IMR-90 (cell line): ENCODE results near the gene HRH2. TPM values are rescaled to one million over a fixed set of nuclear protein-coding genes. Genes with fewer than 3 reads are reported as not detected.

Experiments
- ATAC-seq: fragments of 200-7000 bp; cut with Tn5 transposase; 2 replicates; pipeline ENCODE4 v1.9.1; 2020; ENCODE audit warnings: low read depth, mild to moderate bottlenecking, moderate library complexity
- BruUV-seq: library from RNA; stranded (reverse); fragments of 400-500 nt; replicated peaks from 2 replicates; lab custom pipeline; 2021; lab: Mats Ljungman, UMichigan
- CTCF ChIA-PET: fragments of 300-600 bp; formaldehyde crosslinking; extraction: SDS; loops from one replicate; lab custom pipeline; 2021; ENCODE audit warnings: antibody characterized with exemption; lab: Yijun Ruan, JAX
- POLR2A ChIA-PET: fragments of 300-600 bp; sonication (Branson Sonifier 250); formaldehyde crosslinking; loops from one replicate; lab custom pipeline; 2022; ENCODE audit warnings: antibody characterized with exemption; ENCODE audit not compliant: unreplicated experiment; lab: Charles Lee
- DNase-seq: peaks from one replicate; pipeline ENCODE4 v3.0.0; 2013
- H2AFZ ChIP-seq: replicated peaks from 2 replicates; pipeline ENCODE3; 2013; ENCODE audit warnings: low read length, mild to moderate bottlenecking; ENCODE audit not compliant: poor library complexity
- H2AK5ac ChIP-seq: 2 replicates; pipeline ENCODE4 v1.6.1; 2013; ENCODE audit warnings: low read depth, low read length, inconsistent platforms
- H2AK9ac ChIP-seq: replicated peaks from 2 replicates; pipeline ENCODE3; 2013; ENCODE audit warnings: mild to moderate bottlenecking, low read depth, low read length, moderate library complexity; ENCODE audit not compliant: poor library complexity
- H2BK120ac ChIP-seq: 2 replicates; pipeline ENCODE4 v1.6.1; 2013; ENCODE audit warnings: low read depth, low read length, inconsistent platforms
- H2BK15ac ChIP-seq: 3 replicates; pipeline ENCODE4 v1.6.1; 2013; ENCODE audit warnings: low read depth, low read length, inconsistent platforms
- H2BK20ac ChIP-seq: 2 replicates; pipeline ENCODE4 v1.6.1; 2013; ENCODE audit warnings: low read depth, mild to moderate bottlenecking, inconsistent platforms, low read length, moderate library complexity
- H2BK5ac ChIP-seq: 2 replicates; pipeline ENCODE4 v1.6.1; 2013; ENCODE audit warnings: mild to moderate bottlenecking, low read depth, low read length, inconsistent platforms; ENCODE audit not compliant: poor library complexity, severe bottlenecking
- H3K14ac ChIP-seq: replicated peaks from 2 replicates; pipeline ENCODE4 v1.6.1; 2013; ENCODE audit warnings: low read depth, low read length, inconsistent platforms
- H3K18ac ChIP-seq: 2 replicates; pipeline ENCODE4 v1.6.1; 2013; ENCODE audit warnings: low read depth, low read length, control low read depth
- H3K23ac ChIP-seq: 2 replicates; pipeline ENCODE4 v1.6.1; 2013; ENCODE audit warnings: low read depth, low read length, inconsistent platforms
- H3K27ac ChIP-seq: 2 replicates; pipeline ENCODE4 v1.5.1; 2013; ENCODE audit warnings: mild to moderate bottlenecking, control low read depth, low read length; ENCODE audit not compliant: insufficient read depth
- H3K27me3 ChIP-seq: 2 replicates; pipeline ENCODE4 v1.6.1; 2013; ENCODE audit warnings: low read length; ENCODE audit not compliant: control insufficient read depth, insufficient read depth
- H3K36me3 ChIP-seq: 2 replicates; pipeline ENCODE4 v1.6.1; 2013; ENCODE audit warnings: low read length, mixed read lengths; ENCODE audit not compliant: control insufficient read depth, insufficient read depth
- H3K4ac ChIP-seq: 2 replicates; pipeline ENCODE4 v1.6.1; 2013; ENCODE audit warnings: low read depth, low read length, inconsistent platforms
- H3K4me1 ChIP-seq: 2 replicates; pipeline ENCODE4 v1.6.1; 2013; ENCODE audit warnings: low read length, mixed read lengths; ENCODE audit not compliant: control insufficient read depth, insufficient read depth
- H3K4me2 ChIP-seq: 2 replicates; pipeline ENCODE4 v1.6.1; 2013; ENCODE audit warnings: low read depth, mild to moderate bottlenecking, control low read depth, low read length, moderate library complexity
- H3K4me3 ChIP-seq: 2 replicates; pipeline ENCODE4 v1.5.1; 2013; ENCODE audit warnings: low read depth, mild to moderate bottlenecking, control low read depth, low read length, moderate library complexity; ENCODE audit not compliant: insufficient read depth
- H3K56ac ChIP-seq: 2 replicates; pipeline ENCODE4 v1.6.1; 2013; ENCODE audit warnings: low read length, inconsistent platforms; ENCODE audit not compliant: insufficient read depth; ENCODE audit errors: extremely low read depth
- H3K79me1 ChIP-seq, 2 experiments: 2 replicates each; pipeline ENCODE4 v1.6.1; 2013; ENCODE audit warnings: low read length in 2 of 2, inconsistent platforms in 1 of 2, low read depth in 1 of 2
- H3K9ac ChIP-seq: 2 replicates; pipeline ENCODE4 v1.6.1; 2013; ENCODE audit warnings: low read depth, low read length, control low read depth
- H3K9me1 ChIP-seq: 2 replicates; pipeline ENCODE4 v1.6.1; 2013; ENCODE audit warnings: low read length, inconsistent platforms; ENCODE audit not compliant: insufficient read depth
- H3K9me3 ChIP-seq: 2 replicates; pipeline ENCODE4 v1.6.1; 2013; ENCODE audit warnings: low read length; ENCODE audit not compliant: control insufficient read depth, insufficient read depth
- H4K20me1 ChIP-seq: 2 replicates; pipeline ENCODE4 v1.6.1; 2013; ENCODE audit warnings: low read length, inconsistent platforms; ENCODE audit not compliant: insufficient read depth
- H4K5ac ChIP-seq: 2 replicates; pipeline ENCODE4 v1.6.1; 2013; ENCODE audit warnings: mild to moderate bottlenecking, low read depth, low read length, control low read depth
- H4K8ac ChIP-seq, 2 experiments: 2 replicates each; pipeline ENCODE4 v1.6.1; 2013; ENCODE audit warnings: low read depth in 2 of 2, low read length in 2 of 2, control low read depth in 1 of 2, inconsistent platforms in 1 of 2
- H4K91ac ChIP-seq: 2 replicates; pipeline ENCODE4 v1.6.1; 2013; ENCODE audit warnings: low read depth, low read length, inconsistent platforms; ENCODE audit not compliant: insufficient read depth
- BHLHE40 ChIP-seq: fragments of 150-350 bp; IDR thresholded peaks from 2 replicates; pipeline ENCODE4 v1.6.1; 2016; ENCODE audit warnings: mild to moderate bottlenecking, low read depth, low read length
- FOS ChIP-seq: fragments of 150-350 bp; IDR thresholded peaks from 2 replicates; pipeline ENCODE4 v1.6.1; 2016; ENCODE audit warnings: low read depth, low read length
- NFE2L2 ChIP-seq: fragments of 150-350 bp; IDR thresholded peaks from 2 replicates; pipeline ENCODE4 v1.6.1; 2016; ENCODE audit warnings: low read depth, mild to moderate bottlenecking, low read length
- POLR2A ChIP-seq: IDR thresholded peaks from 2 replicates; pipeline ENCODE4 v1.6.1; 2012; ENCODE audit warnings: mild to moderate bottlenecking, low read depth, low read length
- RAD21 ChIP-seq: IDR thresholded peaks from 2 replicates; pipeline ENCODE4 v1.6.1; 2012; ENCODE audit warnings: low read length, improper control_type of control experiment
- RFX5 ChIP-seq: IDR thresholded peaks from 2 replicates; pipeline ENCODE4 v1.8.0; 2012; ENCODE audit warnings: low read depth, mild to moderate bottlenecking, low read length, moderate library complexity
- SMC3 ChIP-seq: fragments of 150-350 bp; IDR thresholded peaks from 2 replicates; pipeline ENCODE4 v1.6.1; 2016; ENCODE audit warnings: low read depth, mild to moderate bottlenecking, antibody characterized with exemption, low read length, moderate library complexity
- whole genome bisulfite sequencing, 2 experiments: methylation state at CpG; one replicate each; pipeline versions ENCODE4 v1.1.5 to v1.1.7; 2013; ENCODE audit warnings: missing lambda C conversion rate in 2 of 2; ENCODE audit not compliant: insufficient read length in 1 of 2; ENCODE audit errors: extremely low coverage in 2 of 2; 5-methylcytosine and 5-hydroxymethylcytosine counted together
- dilution Hi-C: fragments of 300-500 bp; cut with HindIII; formaldehyde crosslinking; loops from one replicate; pipeline ENCODE4 v1.14.3; 2018; ENCODE audit warnings: low sequenced_read_pairs; ENCODE audit not compliant: unreplicated experiment
- in situ Hi-C: fragments of 300-500 bp; cut with MboI; formaldehyde crosslinking; loops from 3 replicates; pipeline ENCODE4 v1.14.3; 2019; ENCODE audit warnings: low sequenced_read_pairs, inconsistent platforms, mixed read lengths
- intact Hi-C: fragments of 100-400 bp; cut with micrococcal nuclease; formaldehyde crosslinking; loops from 2 replicates; pipeline ENCODE4 v1.10.0; 2022
- polyA plus RNA-seq, 3 experiments: library from polyadenylated mRNA; depleted of rRNA; stranded (reverse); fragments of >200 nt; gene quantifications; 2 replicates each; pipeline ENCODE4 v1.2.3, GENCODE V29; 2012; ENCODE audit warnings: low replicate concordance in 1 of 3
- total RNA-seq: library from RNA; depleted of rRNA; stranded (reverse); fragments of >200 nt; gene quantifications from 2 replicates; pipeline ENCODE4 v1.2.3, GENCODE V29; 2012

Gene HRH2
- total and polyA plus RNA-seq, 2 of the 4 experiments (the other 2 are of a cell fraction), result not detected

DNA sequence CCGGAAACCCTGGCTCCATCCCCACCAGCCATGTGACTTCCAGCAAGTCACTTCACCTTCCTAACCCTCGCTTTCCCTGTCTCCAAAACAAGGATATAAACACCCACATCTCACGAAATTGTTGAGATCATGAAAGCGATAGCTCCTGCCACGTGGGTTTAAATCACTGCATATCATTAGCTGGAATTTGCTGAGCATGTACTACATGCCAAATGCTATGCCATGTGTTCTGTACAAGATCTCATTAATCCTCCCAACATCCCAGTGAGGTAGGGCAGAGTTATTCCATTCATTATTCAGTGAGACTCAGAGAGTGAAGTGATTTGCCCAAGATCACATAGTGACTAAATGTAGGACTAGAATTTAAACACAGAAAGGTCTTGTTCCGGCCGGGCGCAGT is 29.2 kb upstream of the HRH2 start:
- Histone ChIP-seq H2AFZ (no peak overlapping the region), H4K8ac (no peak overlapping the region), H2AK9ac (no peak overlapping the region), H4K5ac (no peak overlapping the region), H3K4me1 (no peaks in the 10 kb centered on the region), H2AK5ac (no peak overlapping the region), H3K4ac (no peak overlapping the region), H3K14ac (no peak overlapping the region), H3K36me3 (no peaks in the 10 kb centered on the region), H3K56ac (no peak overlapping the region), H3K27ac (no peak overlapping the region), H2BK15ac (no peak overlapping the region), H2BK120ac (no peak overlapping the region), H3K23ac (no peak overlapping the region), H2BK20ac (no peak overlapping the region), H3K79me1 (no peaks in the 10 kb centered on the region), H3K18ac (no peak overlapping the region), H3K4me2 (no peak overlapping the region), H3K9ac (no peak overlapping the region), H3K4me3 (no peak overlapping the region), H3K9me1 (no peaks in the 10 kb centered on the region), H4K91ac (no peak overlapping the region), H3K9me3 (peaks cover 38% of the 10 kb centered on the region), H2BK5ac (no peak overlapping the region), H4K20me1 (no peaks in the 10 kb centered on the region), H3K27me3 (no peaks in the 10 kb centered on the region)
- no TSS peak for BruUV-seq
- ChIA-PET POLR2A (no interaction called here), CTCF (no interaction called here)
- dilution Hi-C loops, result no loop called here
- intact Hi-C loops, result no loop called here
- in situ Hi-C loops, result no loop called here
- TF ChIP-seq NFE2L2 (no peak), BHLHE40 (no peak), SMC3 (no peak), RFX5 (no peak), FOS (no peak), RAD21 (no peak), POLR2A (no peak)
- DNase-seq (no peak), ATAC-seq (no peak)
- 80% methylated on average over 1 of the region's 8 CpGs; no CpG with 5 or more reads in 1 of the 2 experiments for WGBS, 2 experiments
